Activated T-cell treated with anti-CD3 and anti-CD28 coated beads, Interleukin-2, amount 50 U/mL, for 1 hour (primary cell): ENCODE data around the gene OR5B3.
"Not testable (repeated sequence)": the region's sequence is repeated elsewhere in the genome, so short reads cannot be mapped to it uniquely, and the experiment has no call there.

Experiments used
- DNase-seq: peaks from one replicate; pipeline ENCODE4 v3.0.0-alpha.2; 2020

The OR5B3 gene

DNA sequence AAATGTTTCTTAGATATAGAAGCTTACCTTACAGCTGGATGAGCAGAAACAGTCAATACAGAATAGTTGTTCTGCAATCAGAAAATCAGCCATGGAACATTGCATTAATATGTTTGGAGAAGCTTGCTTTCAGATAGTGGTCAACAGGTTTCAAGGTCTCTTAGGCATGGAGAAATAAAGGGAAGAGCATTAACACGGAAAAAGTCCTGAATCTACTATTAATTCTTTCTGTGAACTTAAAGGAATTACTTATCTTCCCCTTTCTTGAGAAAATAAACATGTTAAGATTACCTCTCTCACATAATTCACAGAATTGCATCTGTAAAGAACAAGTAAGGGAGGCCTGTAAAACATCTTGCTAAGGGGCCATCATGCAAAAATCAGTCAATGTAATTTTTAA, at the start of gene OR5B3:
Gene OR5B3 (minus strand): TSS at position 101 of the 400 bp plus-strand sequence. CDS start 3,465 bp downstream, outside the sequence.
- DNase-seq = no peak

DNA sequence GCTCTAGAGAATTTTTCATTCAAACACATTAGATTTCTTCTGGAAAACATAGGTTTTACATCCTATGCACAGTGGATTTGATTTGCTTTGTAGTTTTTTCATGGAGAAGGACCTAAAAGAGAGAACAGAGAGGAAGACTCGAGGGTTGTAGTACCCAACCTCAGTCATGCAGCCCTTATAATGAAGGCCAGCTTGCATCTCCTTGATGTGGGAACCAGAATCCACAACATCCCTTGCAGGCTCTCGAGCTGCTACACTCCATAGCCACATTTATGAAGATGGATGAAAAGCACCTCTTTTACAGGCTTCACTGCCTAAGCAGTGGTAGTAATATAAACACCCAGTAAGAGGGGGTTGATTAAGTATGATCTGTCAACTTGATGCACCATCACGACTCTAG, 44.9 kb upstream of the OR5B3 start:
- no peak for DNase-seq

DNA sequence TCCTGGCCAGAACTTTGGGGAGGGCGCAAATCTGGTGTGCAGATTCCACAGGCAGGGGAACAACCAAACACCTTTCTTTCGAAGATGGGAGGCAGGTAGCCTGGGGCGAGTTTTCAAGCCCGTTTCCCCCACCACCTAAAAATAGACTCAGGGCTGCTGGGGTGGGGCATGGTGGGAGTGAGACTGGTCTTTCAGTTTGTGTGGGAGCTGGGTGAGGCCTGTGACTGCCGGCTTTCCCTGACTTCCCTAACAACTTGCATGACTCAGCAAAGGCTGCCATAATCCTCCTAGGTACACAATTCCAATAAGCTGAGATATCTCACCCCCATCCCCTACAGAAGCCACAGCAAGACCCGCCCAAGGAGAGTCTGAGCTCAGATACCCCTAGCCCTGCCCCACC, 39.6 kb upstream of the OR5B3 start:
- DNase-seq = no peak

DNA sequence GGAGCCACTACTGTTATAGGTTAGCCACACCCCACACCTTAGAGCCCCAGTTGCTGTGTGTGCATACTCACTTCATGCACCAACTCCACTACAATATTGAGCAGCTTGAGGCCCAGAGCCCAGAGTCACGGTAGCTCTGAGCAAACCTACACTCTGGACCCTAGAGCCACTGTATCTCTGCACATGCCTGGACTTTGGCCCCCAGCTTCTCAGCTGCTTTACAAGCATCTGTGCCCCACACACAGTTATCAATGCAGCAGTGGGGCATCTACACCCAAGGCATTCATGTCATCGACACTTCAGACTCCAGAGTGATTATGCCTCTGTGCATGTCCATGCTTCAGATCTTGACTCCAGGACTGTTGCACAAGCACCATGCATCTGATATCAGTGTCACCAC, 37.6 kb upstream of the OR5B3 start:
- DNase-seq = no peak

DNA sequence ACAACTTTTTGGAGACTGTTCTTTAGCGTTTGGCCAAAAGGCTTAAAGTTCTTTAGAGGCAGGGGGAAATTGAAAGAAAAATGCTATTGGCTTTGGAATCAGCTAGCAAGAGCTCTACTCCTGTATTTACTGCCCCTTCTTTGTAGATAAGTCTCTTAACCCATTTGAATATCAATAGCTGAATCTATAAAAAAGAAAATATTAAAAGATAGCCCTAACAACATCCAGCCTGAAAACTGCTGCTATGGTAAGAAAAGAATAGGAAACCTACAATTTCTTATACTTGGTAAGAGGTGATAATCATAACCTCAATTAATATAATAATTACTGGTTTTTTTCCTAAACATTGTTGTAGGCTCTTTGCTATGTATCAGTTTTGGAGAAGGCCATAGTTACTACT, 35.5 kb upstream of the OR5B3 start, which contains the start of gene OR5B12:
Gene OR5B12 (minus strand): TSS at position 101 of the 400 bp plus-strand sequence. CDS start 2,085 bp downstream, outside the sequence.
- no peak for DNase-seq

DNA sequence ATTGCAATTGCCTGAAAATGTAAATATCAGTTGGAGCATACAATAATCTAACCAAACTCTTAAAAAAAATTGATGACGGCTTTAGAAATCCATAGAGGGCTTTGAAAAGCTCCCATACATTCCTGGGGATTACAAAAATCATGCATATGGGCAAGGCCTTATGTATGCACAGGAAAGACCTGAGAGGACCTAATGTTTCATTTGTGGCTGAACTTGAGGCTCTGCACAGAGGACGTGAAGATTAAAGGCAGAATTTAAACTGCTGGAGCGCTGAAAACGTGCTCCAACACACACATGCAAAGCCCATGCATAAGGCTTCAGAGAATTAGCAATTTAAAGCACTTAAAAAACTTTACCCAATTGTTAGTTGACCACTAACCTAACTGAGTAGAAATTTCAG, 31.8 kb upstream of the OR5B3 start:
- DNase-seq = no peak

DNA sequence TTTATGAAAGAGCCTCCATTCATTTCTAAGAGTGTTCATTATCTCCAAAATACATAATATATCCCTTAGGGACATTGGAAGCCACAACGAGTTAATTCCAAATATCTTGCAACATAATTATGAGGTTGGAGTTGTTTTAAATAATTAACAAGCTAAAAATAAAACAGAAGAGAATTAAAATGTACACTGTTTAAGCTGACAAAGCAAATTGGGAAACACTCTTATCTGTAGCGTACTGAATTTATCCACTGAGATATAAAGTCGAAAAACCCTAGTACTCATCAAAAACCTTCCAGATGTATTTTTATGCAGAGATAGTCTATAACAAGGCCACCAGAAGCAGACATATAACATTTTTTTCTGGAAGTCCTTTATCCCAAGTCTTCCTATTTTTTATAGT, 27.5 kb upstream of the OR5B3 start:
- DNase-seq = no peak

DNA sequence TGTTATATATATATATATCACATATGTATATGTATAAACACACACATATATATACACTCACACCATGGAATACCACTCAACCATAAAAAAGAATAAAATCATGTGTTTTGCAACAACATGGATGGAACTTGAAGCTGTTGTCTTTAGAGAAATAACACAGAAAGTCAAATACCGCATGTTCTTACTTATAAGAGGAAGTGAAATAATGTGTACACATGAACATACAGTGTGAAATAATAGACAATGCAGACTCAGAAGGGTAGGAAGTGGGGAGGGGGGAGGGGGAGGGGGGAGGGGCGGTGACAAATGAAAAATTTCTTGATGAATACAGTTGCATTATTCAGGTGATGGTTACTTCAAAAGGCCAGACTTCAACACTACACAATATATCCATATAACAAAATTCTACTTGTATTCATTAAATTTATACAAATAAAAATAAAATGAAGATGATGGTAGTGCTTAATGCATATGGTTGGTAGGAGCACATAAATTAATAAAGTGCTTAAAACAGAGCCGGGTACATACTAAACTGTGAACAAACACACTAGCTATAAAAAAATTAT, 27.0 kb upstream of the OR5B3 start:
- no peak for DNase-seq

- no peak for DNase-seq
Measured at GRCh38 chr11:58429273-58429672, 22.6 kb upstream of the OR5B3 start.

- no peak for DNase-seq
Measured at GRCh38 chr11:58428021-58428420, 21.3 kb upstream of the OR5B3 start, which contains the start of gene OR5B2. OR5B2 (minus strand) TSS chr11:58428121; CDS start chr11:58423261, 4,860 bp downstream.

DNA sequence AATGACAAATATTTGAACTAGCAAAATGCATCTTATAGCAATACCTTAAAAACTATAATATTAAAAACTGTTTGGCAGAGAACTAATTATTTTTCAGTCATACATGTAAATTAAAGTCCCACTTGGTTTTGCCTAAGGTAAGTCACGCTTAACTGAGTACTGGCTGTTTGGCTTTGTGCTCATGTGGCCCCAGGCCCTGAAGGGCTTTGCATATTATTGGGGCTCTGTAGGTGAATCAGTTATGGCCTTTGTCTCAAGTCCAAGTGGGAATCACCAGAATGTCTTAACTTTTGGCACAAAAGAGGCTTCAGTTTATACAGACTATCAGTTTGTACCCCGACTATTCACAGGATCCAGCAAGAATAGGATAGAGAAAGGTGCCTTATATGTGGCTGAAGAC, 7.1 kb downstream of the OR5B3 start:
- not testable (repeated sequence) for DNase-seq

- no peak for DNase-seq
Measured at GRCh38 chr11:58395581-58395980, 11.1 kb downstream of the OR5B3 start.

DNA sequence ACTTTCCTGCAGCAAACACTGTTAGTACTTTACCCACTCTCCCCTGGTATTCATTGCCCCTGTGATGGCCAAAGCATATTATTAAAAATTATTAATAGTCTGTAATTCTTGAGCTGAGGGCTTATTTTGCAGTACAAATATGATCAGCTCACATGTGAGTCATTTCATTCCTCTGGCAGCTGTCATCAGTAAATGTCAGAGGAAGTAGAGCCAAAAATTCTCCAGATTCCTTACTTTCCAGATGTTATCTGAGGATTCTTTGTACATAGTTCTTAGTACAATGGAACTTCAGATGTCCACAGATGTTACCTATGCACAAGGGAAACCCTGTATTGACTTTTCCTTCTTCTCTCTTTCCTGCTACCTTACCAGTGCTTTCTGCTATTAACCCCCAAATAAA, 12.5 kb downstream of the OR5B3 start:
- DNase-seq = no peak

GRCh38 chr11:58392746-58393145, 13.9 kb downstream of the OR5B3 start:
- DNase-seq = no peak

- DNase-seq = no peak
Measured at GRCh38 chr11:58391879-58392278, 14.8 kb downstream of the OR5B3 start.

GRCh38 chr11:58390551-58391063, 16.1 kb downstream of the OR5B3 start:
- no peak for DNase-seq

DNA sequence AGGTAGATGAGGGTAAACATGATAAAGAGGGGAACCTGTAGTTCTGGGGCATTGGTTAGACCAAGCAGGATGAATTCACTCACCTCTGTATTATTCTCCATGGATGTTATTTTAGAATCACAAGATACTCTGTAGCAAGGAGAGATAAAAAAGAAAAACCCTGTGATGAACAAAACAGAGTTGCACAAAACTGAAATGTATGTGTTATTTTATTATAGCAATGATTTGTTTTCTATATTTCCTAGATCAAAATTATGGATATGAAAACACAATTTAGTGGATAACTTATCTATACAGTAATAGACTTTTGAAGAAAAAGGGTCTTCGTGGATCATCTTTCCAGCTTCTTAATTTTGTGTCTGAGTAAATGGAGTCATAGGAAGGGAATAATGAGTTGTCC, 47.7 kb downstream of the OR5B3 start, which contains the start of gene OR5B17:
Gene OR5B17 (minus strand): TSS at position 101 of the 400 bp plus-strand sequence. CDS start 0 bp downstream, at position 101.
- DNase-seq = no peak

- DNase-seq = no peak
Measured at GRCh38 chr11:58354727-58355126, 51.9 kb downstream of the OR5B3 start.
